Measurements from ENCODE around the gene TSPO2.

Gene TSPO2

GRCh38 chr6:41093729-41094128 is 51.5 kb downstream of the TSPO2 start:
- Histone ChIP-seq H3K4me1 (ENCODE audit: control insufficient read depth, insufficient read depth, low read length, unreplicated experiment) (peaks cover 11% of the 10 kb centered on the region), H3K27me3 (ENCODE audit: insufficient read depth, low read length) (no peaks in the 10 kb centered on the region), H3K27ac (ENCODE audit: low read depth, low read length) (no peak overlapping the region), H3K36me3 (ENCODE audit: insufficient read depth, low read length) (peaks cover 63% of the 10 kb centered on the region), H3K79me2 (ENCODE audit: control insufficient read depth, insufficient read depth, low read length, unreplicated experiment) (no peaks in the 10 kb centered on the region), H2AFZ (ENCODE audit: low read length, unreplicated experiment) (no peak overlapping the region), H3K4me3 (ENCODE audit: low read depth, low read length) (no peak overlapping the region)

Data from ACC112 (cell line).